HEK293 (cell line): Measurements from ENCODE around the gene ZAP70.

Source experiments
- AEBP2 ChIP-seq: fragments of 450-650 bp; formaldehyde crosslinking; IDR thresholded peaks from 2 replicates; pipeline ENCODE4 v1.5.1; 2016; ENCODE audit warnings: missing biosample characterization, missing genetic modification characterization, borderline replicate concordance
- BCL11B ChIP-seq: fragments of 450-650 bp; formaldehyde crosslinking; IDR thresholded peaks from 2 replicates; pipeline ENCODE4 v1.5.1; 2016; ENCODE audit warnings: low read depth, missing biosample characterization, missing genetic modification characterization
- BCL6B ChIP-seq: fragments of 450-650 bp; formaldehyde crosslinking; IDR thresholded peaks from 2 replicates; pipeline ENCODE4 v1.5.1; 2017; ENCODE audit warnings: missing biosample characterization, missing genetic modification characterization
- HIC1 ChIP-seq: fragments of 450-650 bp; formaldehyde crosslinking; IDR thresholded peaks from 2 replicates; pipeline ENCODE4 v1.5.1; 2016; ENCODE audit warnings: missing biosample characterization, missing genetic modification characterization
- HOXC10 ChIP-seq: sonication (generic); formaldehyde crosslinking; IDR thresholded peaks from 2 replicates; pipeline ENCODE4 v1.8.1; 2023; ENCODE audit warnings: mild to moderate bottlenecking, missing genetic modification reagents
- KLF17 ChIP-seq: fragments of 450-650 bp; formaldehyde crosslinking; IDR thresholded peaks from 2 replicates; pipeline ENCODE4 v1.5.1; 2016; ENCODE audit warnings: missing biosample characterization, missing genetic modification characterization
- KLF9 ChIP-seq: fragments of 450-650 bp; formaldehyde crosslinking; IDR thresholded peaks from 2 replicates; pipeline ENCODE4 v1.5.1; 2016; ENCODE audit warnings: missing biosample characterization, missing genetic modification characterization, low read depth
- PRDM10 ChIP-seq: fragments of 450-650 bp; formaldehyde crosslinking; IDR thresholded peaks from 2 replicates; pipeline ENCODE4 v1.5.1; 2016; ENCODE audit warnings: missing biosample characterization, missing genetic modification characterization
- PRDM4 ChIP-seq: fragments of 450-650 bp; formaldehyde crosslinking; IDR thresholded peaks from 2 replicates; pipeline ENCODE4 v1.5.1; 2017; ENCODE audit warnings: missing biosample characterization, missing genetic modification characterization
- SP3 ChIP-seq: fragments of 450-650 bp; formaldehyde crosslinking; IDR thresholded peaks from 2 replicates; pipeline ENCODE4 v1.5.1; 2016; ENCODE audit warnings: missing biosample characterization, missing genetic modification characterization
- SP7 ChIP-seq: fragments of 450-650 bp; formaldehyde crosslinking; IDR thresholded peaks from 2 replicates; pipeline ENCODE4 v1.5.1; 2016; ENCODE audit warnings: missing biosample characterization, missing genetic modification characterization
- TSHZ1 ChIP-seq: fragments of 450-650 bp; formaldehyde crosslinking; IDR thresholded peaks from 2 replicates; pipeline ENCODE4 v1.5.1; 2016; ENCODE audit warnings: missing biosample characterization, missing genetic modification characterization, borderline replicate concordance
- ZBTB20 ChIP-seq: fragments of 450-650 bp; formaldehyde crosslinking; IDR thresholded peaks from 2 replicates; pipeline ENCODE4 v1.5.1; 2016; ENCODE audit warnings: missing biosample characterization, missing genetic modification characterization
- ZIC2 ChIP-seq: fragments of 450-650 bp; formaldehyde crosslinking; IDR thresholded peaks from 2 replicates; pipeline ENCODE4 v1.5.1; 2016; ENCODE audit warnings: missing biosample characterization, missing genetic modification characterization
- ZNF10 ChIP-seq: fragments of 450-650 bp; formaldehyde crosslinking; IDR thresholded peaks from 2 replicates; pipeline ENCODE4 v1.5.1; 2017; ENCODE audit warnings: missing biosample characterization, missing genetic modification characterization
- ZNF112 ChIP-seq: fragments of 450-650 bp; formaldehyde crosslinking; IDR thresholded peaks from 2 replicates; pipeline ENCODE4 v1.5.0; 2017; ENCODE audit warnings: missing biosample characterization, missing genetic modification characterization
- ZNF501 ChIP-seq: fragments of 450-650 bp; formaldehyde crosslinking; IDR thresholded peaks from 2 replicates; pipeline ENCODE4 v1.5.1; 2016; ENCODE audit warnings: missing biosample characterization, missing genetic modification characterization
- ZNF529 ChIP-seq: fragments of 450-650 bp; formaldehyde crosslinking; IDR thresholded peaks from 2 replicates; pipeline ENCODE4 v1.5.1; 2017; ENCODE audit warnings: missing genetic modification characterization, missing biosample characterization; ENCODE audit not compliant: insufficient replicate concordance
- ZNF558 ChIP-seq: fragments of 450-650 bp; formaldehyde crosslinking; IDR thresholded peaks from 2 replicates; pipeline ENCODE4 v1.5.1; 2016; ENCODE audit warnings: missing biosample characterization, missing genetic modification characterization
- ZNF561 ChIP-seq: fragments of 450-650 bp; IDR thresholded peaks from 2 replicates; pipeline ENCODE4 v1.5.1; 2018; ENCODE audit warnings: missing biosample characterization, missing genetic modification characterization, borderline replicate concordance
- ZNF600 ChIP-seq: fragments of 450-650 bp; formaldehyde crosslinking; IDR thresholded peaks from 2 replicates; pipeline ENCODE4 v1.5.1; 2016; ENCODE audit warnings: missing biosample characterization, missing genetic modification characterization
- ZNF626 ChIP-seq: fragments of 450-650 bp; sonication (Bioruptor Pico); formaldehyde crosslinking; IDR thresholded peaks from 2 replicates; pipeline ENCODE4 v1.5.1; 2018; ENCODE audit warnings: missing biosample characterization, missing genetic modification characterization, inconsistent platforms
- ZNF776 ChIP-seq: fragments of 450-650 bp; formaldehyde crosslinking; IDR thresholded peaks from 2 replicates; pipeline ENCODE4 v1.5.0; 2017; ENCODE audit warnings: missing biosample characterization, missing genetic modification characterization, borderline replicate concordance

Gene ZAP70

GRCh38 chr2:97663962-97664635 lies 49.3 kb upstream of the ZAP70 start, which contains the start of gene ACTR1B (continued):
- no peak for TF ChIP-seq ZNF626
- TF ChIP-seq HOXC10 (CRISPR knock-in tag) = no peak
- no peak for TF ChIP-seq ZNF10 (tag by site-specific recombination)
- no peak for TF ChIP-seq ZNF529 (tag by site-specific recombination)
- TF ChIP-seq ZNF112 (tag by site-specific recombination) = no peak
- no peak for TF ChIP-seq ZNF600 (tag by site-specific recombination)
- no peak for TF ChIP-seq BCL6B (tag by site-specific recombination)
- TF ChIP-seq BCL11B = no peak
- TF ChIP-seq PRDM4 (tag by site-specific recombination) = no peak
- TF ChIP-seq SP3 (tag by site-specific recombination) = peak; percentile 82
- TF ChIP-seq ZNF561 (tag by site-specific recombination) = no peak
- TF ChIP-seq SP7 = peak; percentile 71; the same call in 1 of the 2 replicates
- TF ChIP-seq HIC1 (tag by site-specific recombination) = peak; percentile 77
- no peak for TF ChIP-seq AEBP2 (tag by site-specific recombination)
- no peak for TF ChIP-seq ZNF776 (tag by site-specific recombination)
- peak; percentile 97 for TF ChIP-seq PRDM10 (tag by site-specific recombination)
- peak; percentile 41; the same call in 1 of the 2 replicates for TF ChIP-seq ZBTB20 (tag by site-specific recombination)
- TF ChIP-seq KLF9 (tag by site-specific recombination) = 0 out of 2 replicates have a peak, but pooled peaks have one; percentile 34
- peak; percentile 33; the same call in 1 of the 2 replicates for TF ChIP-seq ZIC2 (tag by site-specific recombination)
- no peak for TF ChIP-seq ZNF558 (tag by site-specific recombination)
- TF ChIP-seq ZNF501 (tag by site-specific recombination) = peak; percentile 46; the same call in 1 of the 2 replicates
- peak; percentile 61 for TF ChIP-seq KLF17 (tag by site-specific recombination)
- TF ChIP-seq TSHZ1 = no peak; the same call in 1 of the 2 replicates
